Coronary artery (tissue), 2 donors: ENCODE measurements around the gene ARMC6.

ENCODE experiments used
- DNase-seq: peaks from one replicate; pipeline ENCODE4 v3.0.0-alpha.2; 2017; ENCODE audit warnings: low spot score
- H3K27ac ChIP-seq, 2 donors: fragments of 200-600 bp; sonication (generic); one replicate each; pipeline ENCODE4 v1.5.1; 2016 to 2019
- H3K4me3 ChIP-seq: fragments of 200-600 bp; sonication (generic); 2 replicates; pipeline ENCODE4 v1.5.1; 2016; ENCODE audit warnings: mild to moderate bottlenecking, moderate library complexity
- TF ChIP-seq, protein P1 (sequence below): fragments of 200-600 bp; sonication (generic); IDR thresholded peaks from one replicate; pipeline ENCODE4 v1.5.1; 2019; ENCODE audit warnings: antibody characterized with exemption

The ARMC6 gene

GRCh38 chr19:19032420-19033175, 805 bp upstream of the ARMC6 start:
- Histone ChIP-seq H3K27ac (peak overlapping the region; percentile 93 to 96), H3K4me3 (peak overlapping the region; percentile 92)
- TF ChIP-seq, protein P1, sequence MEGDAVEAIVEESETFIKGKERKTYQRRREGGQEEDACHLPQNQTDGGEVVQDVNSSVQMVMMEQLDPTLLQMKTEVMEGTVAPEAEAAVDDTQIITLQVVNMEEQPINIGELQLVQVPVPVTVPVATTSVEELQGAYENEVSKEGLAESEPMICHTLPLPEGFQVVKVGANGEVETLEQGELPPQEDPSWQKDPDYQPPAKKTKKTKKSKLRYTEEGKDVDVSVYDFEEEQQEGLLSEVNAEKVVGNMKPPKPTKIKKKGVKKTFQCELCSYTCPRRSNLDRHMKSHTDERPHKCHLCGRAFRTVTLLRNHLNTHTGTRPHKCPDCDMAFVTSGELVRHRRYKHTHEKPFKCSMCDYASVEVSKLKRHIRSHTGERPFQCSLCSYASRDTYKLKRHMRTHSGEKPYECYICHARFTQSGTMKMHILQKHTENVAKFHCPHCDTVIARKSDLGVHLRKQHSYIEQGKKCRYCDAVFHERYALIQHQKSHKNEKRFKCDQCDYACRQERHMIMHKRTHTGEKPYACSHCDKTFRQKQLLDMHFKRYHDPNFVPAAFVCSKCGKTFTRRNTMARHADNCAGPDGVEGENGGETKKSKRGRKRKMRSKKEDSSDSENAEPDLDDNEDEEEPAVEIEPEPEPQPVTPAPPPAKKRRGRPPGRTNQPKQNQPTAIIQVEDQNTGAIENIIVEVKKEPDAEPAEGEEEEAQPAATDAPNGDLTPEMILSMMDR, result no peak
- DNase-seq, result peak; percentile 91

- peak overlapping the region; percentile 92 for H3K4me3 ChIP-seq
- TF ChIP-seq, protein P1, result no peak
- peak overlapping the region; percentile 93 to 96 for H3K27ac ChIP-seq
- DNase-seq, result no peak
These were observed 302 bp upstream of the ARMC6 start for GRCh38 chr19:19033176-19033425.

- no peak for DNase-seq
- Histone ChIP-seq H3K27ac (peak overlapping the region in 1 of 2 donors; percentile 96), H3K4me3 (peak overlapping the region; percentile 92)
- TF ChIP-seq, protein P1, result no peak
These were observed 811 bp downstream of the ARMC6 start for GRCh38 chr19:19034204-19034624.

- H3K4me3 ChIP-seq, result no peak overlapping the region
- no peak for DNase-seq
- TF ChIP-seq, protein P1, result no peak
- peak overlapping the region in 1 of 2 donors; percentile 4 for H3K27ac ChIP-seq
These were observed 6.5 kb downstream of the ARMC6 start for GRCh38 chr19:19039901-19040300.

DNA sequence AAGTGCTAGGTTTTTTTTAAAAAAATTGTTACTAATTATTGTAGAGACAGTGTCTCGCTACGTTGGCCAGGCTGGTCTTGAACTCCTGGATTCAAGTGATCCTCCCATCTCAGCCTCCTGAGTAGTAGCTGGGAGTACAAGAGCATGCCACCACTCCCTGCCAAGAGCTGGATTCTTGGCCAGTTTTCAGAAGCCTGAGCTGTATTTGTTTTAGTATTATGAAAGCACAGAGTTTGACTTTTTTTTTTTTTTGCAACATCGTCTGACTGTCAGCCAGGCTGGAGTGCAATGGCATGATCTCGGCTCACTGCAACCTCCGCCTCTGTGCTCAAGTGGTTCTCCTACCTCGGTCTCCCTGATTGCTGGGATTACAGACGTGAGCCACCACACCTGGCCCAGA, 7.0 kb downstream of the ARMC6 start:
- Histone ChIP-seq H3K27ac (peak overlapping the region in 1 of 2 donors; percentile 4), H3K4me3 (no peak overlapping the region)
- TF ChIP-seq, protein P1, result no peak
- no peak for DNase-seq

DNA sequence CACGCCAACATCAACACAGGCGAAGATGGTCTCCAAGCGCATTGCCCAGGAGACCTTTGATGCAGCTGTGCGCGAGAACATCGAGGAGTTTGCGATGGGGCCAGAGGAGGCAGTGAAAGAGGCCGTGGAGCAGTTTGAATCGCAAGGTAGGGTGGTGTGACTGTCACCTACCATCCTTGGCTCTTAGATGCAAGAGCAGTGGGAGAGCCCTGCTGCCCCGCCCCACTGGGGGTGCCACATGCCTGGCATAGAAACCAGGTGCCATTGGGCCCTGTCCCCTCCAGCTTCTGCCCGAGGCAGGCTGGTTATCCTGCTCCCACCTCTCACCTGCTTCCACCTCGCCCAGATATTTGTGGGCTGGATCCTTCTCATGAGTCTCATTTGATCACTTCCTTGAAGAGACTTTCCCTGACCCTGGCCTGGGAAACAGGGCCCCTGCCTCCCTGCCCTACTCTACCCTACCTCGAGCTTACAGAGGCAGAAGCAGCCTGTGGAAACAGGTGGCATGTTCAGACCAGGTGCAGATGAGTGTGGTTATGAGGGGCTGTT, 9.4 kb downstream of the ARMC6 start:
- TF ChIP-seq, protein P1, result no peak
- no peak for DNase-seq
- Histone ChIP-seq H3K4me3 (no peak overlapping the region), H3K27ac (no peak overlapping the region)

- TF ChIP-seq, protein P1, result no peak
- DNase-seq, result no peak
- no peak overlapping the region for H3K27ac ChIP-seq
- no peak overlapping the region for H3K4me3 ChIP-seq
These were observed 10.1 kb downstream of the ARMC6 start for GRCh38 chr19:19043481-19043880.
